ENCODE measurements around the gene YWHAB.
"Not testable (repeated sequence)": the region's sequence is repeated elsewhere in the genome, so short reads cannot be mapped to it uniquely, and the experiment has no call there.

YWHAB gene

GRCh38 chr20:44885392-44886265, at the start of gene YWHAB:
YWHAB (plus strand) TSS chr20:44885705; CDS start chr20:44901534, 15,829 bp downstream.
- no peak for FAIRE-seq

DNA sequence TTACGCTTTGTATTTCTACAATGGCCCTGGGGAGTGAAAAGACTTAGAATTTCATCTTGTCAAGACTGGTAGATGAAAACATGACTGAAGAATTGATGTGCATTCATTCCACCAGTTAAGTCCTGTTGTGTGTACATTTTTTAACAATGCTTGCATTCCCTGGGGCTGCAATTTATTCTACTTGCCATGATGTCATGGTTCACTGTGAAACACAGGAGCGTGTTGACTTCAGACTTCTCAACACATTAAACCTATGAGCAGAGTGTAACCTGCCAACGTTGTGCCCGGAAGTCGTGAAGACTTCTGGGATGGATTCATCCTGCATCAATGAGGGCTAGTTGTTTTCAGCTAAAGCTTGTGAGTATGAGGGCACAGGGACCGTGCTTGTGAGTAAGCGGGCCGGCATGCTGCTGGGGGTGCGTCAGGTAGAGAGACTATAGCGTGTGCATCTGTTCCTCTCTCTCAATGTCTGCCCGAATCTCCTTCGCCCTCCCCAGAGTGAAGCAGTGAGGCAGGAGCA, 48.8 kb upstream of the YWHAB start:
- FAIRE-seq, result no peak

- no peak for FAIRE-seq
Observed at GRCh38 chr20:44837946-44838345, 47.6 kb upstream of the YWHAB start.

DNA sequence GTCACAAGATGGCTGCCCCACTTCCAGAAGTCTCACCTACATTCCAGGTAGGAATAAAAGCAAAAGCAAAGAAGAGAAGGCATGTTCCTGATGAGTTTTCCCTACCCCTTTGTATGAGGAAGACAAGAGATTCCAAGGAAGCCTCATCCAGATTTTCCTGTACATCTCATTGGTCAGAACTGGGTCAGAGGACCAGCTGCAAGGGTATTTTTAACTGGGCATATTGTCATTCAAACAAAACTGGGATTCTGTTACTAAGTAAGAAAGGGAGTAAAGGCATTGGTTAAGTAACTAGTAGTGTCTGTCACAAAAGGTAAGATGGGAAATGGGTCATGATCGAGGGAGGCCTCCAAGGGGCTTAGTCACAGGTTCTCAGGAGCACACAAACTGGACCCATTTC, 47.0 kb upstream of the YWHAB start:
- FAIRE-seq, result no peak

GRCh38 chr20:44839481-44839880, 46.0 kb upstream of the YWHAB start:
- FAIRE-seq, result no peak

- FAIRE-seq, result no peak
Observed at GRCh38 chr20:44840826-44841225, 44.7 kb upstream of the YWHAB start.

GRCh38 chr20:44841955-44842354, 43.5 kb upstream of the YWHAB start:
- FAIRE-seq, result no peak

GRCh38 chr20:44843876-44844275, 41.6 kb upstream of the YWHAB start:
- no peak for FAIRE-seq

DNA sequence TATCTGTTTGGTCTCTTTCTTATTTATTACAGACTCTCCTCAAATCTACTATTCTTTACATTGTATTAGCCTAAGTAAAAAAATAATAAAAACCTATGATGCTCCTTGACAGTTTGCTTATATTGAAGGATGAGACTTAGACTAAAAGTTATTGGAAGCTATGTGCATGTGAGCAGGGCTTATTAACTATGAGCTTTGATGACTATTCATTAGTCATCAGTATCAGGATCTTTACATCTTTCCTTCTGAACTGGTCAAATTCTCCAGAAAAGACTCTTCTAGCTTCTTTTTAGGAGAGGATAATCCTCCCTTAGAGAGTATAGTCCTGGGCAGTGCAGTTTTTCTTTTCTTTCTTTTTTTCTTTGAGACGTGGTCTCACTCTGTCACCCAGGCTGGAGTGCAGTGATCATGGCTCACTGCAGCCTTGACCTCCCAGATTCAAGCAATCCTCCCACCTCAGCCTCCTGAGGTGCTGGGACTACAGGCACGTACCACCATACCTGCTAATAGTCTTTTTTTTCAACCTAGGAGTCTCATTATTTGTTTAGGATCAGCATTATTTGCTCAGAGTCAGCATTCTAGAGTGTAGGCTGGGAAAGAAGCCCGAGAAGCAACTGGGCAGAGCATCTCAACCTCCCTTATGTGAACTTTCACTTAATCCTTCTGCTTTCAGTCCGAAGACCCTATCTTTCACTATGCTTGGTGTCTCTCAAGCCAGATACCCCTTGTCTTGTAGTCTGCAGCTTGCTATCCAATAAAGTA, 37.1 kb upstream of the YWHAB start:
- FAIRE-seq, result no peak

DNA sequence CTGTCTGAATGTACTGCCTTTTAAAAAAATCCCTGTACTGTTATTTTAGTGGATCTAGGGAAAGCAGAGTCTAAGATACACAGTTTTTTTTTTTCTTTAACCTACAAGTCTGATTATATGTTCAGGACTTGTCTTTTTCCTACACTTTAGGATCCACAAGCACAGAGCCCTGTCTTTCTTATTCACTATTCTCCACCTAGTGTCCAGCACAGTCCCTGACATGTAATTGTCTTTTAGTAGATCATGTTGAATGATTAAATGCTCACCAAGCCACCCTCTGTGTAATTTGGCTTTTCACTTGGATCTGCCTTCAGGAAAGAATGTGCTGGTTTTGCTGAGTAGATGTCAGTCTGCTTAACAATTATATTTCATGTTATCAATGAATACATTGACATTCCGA, 35.8 kb upstream of the YWHAB start:
- FAIRE-seq, result no peak

GRCh38 chr20:44850272-44850671, 35.2 kb upstream of the YWHAB start:
- no peak for FAIRE-seq

GRCh38 chr20:44850837-44851236, 34.7 kb upstream of the YWHAB start:
- FAIRE-seq, result no peak

DNA sequence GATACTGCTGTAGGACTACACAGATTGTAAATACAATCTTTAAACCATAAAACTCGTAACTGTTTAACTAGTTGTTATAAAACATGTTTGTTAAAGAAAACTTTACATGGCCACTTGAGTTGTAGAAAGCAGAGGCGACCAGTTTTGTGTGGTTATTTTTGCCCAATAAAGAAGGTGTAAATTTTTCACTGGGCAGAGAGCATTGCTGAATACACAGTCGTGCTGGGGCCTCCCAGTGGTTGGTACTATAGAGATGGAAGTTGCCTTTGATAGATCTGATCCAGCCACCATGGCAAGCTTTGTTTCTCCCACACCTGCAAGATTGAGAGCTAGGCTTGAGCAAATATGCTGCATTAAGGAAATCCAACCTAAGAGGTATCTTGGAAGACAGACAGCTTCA, 34.0 kb upstream of the YWHAB start:
- FAIRE-seq, result peak; percentile 91

DNA sequence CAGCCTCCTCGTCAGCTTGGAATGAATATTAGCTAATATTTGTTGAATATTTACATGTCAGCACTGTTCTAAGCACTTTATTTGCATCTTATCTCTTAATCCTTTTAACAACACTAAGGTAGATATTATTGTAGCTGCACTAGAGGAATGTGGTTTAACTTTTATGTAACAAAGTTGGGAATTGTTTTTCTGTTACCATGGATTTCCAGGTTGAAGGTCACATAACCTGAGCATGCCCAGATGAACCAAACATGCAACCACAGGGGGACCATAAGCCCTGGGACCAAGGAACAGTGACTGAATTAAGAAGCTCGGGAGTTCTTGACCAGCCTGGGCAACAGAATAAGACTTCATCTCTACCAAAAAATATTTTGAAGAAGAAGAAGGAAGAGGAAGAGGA, 29.1 kb upstream of the YWHAB start:
- FAIRE-seq, result no peak

DNA sequence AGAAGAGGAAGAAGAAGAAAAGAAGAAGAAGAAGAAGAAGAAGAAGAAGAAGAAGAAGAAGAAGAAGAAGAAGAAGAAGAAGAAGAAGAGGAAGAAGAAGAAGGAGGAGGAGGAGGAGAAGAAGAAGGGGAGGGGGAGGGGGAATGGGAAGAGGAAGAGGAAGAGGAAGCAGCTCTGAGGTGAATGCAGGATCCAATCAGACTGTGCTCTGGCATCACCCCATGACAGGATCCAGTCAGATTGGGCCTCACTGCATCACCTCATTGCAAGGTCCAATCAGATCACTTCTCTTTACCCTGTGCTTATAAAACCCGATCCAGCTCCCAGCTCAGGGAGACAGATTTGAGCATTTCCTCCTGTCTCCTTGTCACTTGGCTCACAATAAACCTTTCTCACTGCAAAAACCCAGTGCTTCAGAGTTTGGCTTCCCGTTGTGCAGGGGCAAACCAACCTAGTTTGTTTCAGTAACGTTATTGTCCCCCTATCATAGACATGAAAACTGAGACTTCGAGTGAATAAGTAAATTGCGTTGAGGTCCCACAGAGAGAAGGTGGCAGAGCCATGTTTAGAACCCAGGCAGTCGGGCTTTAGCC, 28.6 kb upstream of the YWHAB start:
- no peak for FAIRE-seq

GRCh38 chr20:44858606-44859360, 26.7 kb upstream of the YWHAB start:
- FAIRE-seq, result no peak

DNA sequence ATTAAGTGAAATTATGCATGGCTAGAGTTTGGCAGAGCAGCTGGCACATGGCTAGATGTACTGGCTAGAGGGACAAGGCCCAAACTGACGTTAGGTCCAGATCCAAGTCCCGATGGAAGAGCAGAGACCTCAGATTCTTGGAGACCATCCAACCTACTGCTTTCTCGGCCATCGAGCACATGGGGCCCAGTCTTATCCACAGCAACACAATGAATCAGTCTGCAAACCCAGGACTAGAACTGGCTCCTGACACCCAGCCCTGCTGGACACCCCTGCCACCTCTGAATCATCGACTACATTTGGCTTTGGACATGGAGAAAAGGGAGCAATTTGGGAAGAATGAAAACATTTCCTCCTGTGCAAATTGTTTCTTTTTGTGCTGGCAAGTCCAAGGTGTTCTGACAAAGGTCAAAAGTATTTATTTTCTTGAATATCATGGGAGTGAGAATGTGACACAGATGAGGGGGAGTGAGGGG, 23.9 kb upstream of the YWHAB start:
- no peak for FAIRE-seq

DNA sequence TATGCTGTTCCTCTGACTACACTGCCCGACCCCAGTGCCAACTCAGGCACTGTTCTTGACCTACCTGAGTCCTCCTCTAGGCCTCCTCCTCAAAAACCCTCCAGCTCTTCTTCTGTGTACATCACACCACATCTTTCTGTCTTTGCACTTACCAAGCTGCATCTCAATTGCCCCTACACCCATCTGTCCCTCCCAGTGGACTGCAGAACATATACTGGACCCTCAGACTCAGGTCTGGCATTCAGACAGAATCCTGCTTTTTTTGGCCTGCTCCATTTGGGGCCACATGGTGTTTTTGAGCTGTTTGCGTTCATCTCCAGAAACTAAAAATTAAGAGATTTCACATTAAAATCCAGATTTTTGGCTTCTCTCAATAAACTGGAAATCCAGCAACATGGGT, 23.2 kb upstream of the YWHAB start:
- FAIRE-seq, result no peak

- FAIRE-seq, result not testable (repeated sequence)
Observed at GRCh38 chr20:44863365-44864084, 22.0 kb upstream of the YWHAB start.

- not testable (repeated sequence) for FAIRE-seq
Observed at GRCh38 chr20:44864493-44864892, 21.0 kb upstream of the YWHAB start.

- FAIRE-seq, result no peak
Observed at GRCh38 chr20:44866703-44867335, 18.7 kb upstream of the YWHAB start.

Measured in colon (tissue), 2 donors.